Tibial artery (tissue), 4 donors: ENCODE measurements around the gene CMSS1.

Experiments used
- DNase-seq, 2 donors: peaks; one replicate each; pipeline ENCODE4 v3.0.0-alpha.2; 2019
- H3K27ac ChIP-seq, 2 donors: fragments of 200-600 bp; sonication (generic) in 1 of 2; 1 replicate in 1 of 2; 2 replicates in 1 of 2; pipeline ENCODE4 v1.5.1; 2018 to 2019; ENCODE audit warnings: mild to moderate bottlenecking in 1 of 2
- H3K27me3 ChIP-seq, 2 donors: fragments of 200-600 bp; sonication (generic) in 1 of 2; one replicate each; pipeline versions ENCODE4 v1.5.1 to v1.6.0; 2016 to 2019
- H3K36me3 ChIP-seq, 3 donors: fragments of 200-600 bp; sonication (generic) in 2 of 3; one replicate each; pipeline ENCODE4 v1.5.1; 2016 to 2019; ENCODE audit warnings: mild to moderate bottlenecking in 2 of 3
- H3K4me1 ChIP-seq, 4 donors: fragments of 200-600 bp; sonication (generic) in 2 of 4; 1 replicate in 3 of 4; 2 replicates in 1 of 4; pipeline ENCODE4 v1.5.1; 2016 to 2019
- H3K4me3 ChIP-seq, 2 donors: fragments of 200-600 bp; sonication (generic) in 1 of 2; 1 replicate in 1 of 2; 2 replicates in 1 of 2; pipeline ENCODE4 v1.5.1; 2018 to 2019; ENCODE audit warnings: mild to moderate bottlenecking in 2 of 2
- H3K9me3 ChIP-seq, 3 donors: fragments of 200-600 bp; sonication (generic) in 1 of 3; one replicate each; pipeline ENCODE4 v1.5.1; 2016 to 2019
- intact Hi-C: fragments of 100-400 bp; cut with DNase I; formaldehyde crosslinking; loops from one replicate; pipeline ENCODE4 v1.15.0; 2023; ENCODE audit warnings: low total_unique reads
- TF ChIP-seq, protein P1 (sequence below), 2 experiments: fragments of 200-600 bp in 1 of 2; fragments of 450-650 bp in 1 of 2; IDR thresholded peaks; one replicate each; pipeline ENCODE4 v1.5.1; 2017 to 2019; ENCODE audit warnings: antibody characterized with exemption in 2 of 2, mild to moderate bottlenecking in 1 of 2, moderate library complexity in 1 of 2

CMSS1 gene

DNA sequence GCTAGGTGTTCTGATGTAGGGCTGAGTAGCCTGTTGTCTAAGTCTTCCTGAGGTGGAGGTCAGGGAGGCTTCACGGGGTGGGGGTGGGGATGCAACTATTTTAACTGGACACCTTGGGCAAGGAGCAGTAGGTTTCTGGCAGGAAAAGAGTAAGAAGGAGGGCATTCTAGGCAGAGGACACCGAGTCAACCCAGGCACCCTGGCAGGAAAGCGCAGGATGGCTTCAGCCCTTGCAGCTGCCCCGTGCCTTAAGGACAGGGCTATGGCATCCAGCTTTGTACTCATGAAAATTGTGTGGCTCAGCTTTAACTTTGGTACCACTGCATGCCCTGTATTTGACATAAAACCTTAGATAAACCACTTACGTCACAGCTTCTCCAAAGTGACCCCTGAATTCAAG, 303.0 kb downstream of the CMSS1 start:
- TF ChIP-seq, protein P1, sequence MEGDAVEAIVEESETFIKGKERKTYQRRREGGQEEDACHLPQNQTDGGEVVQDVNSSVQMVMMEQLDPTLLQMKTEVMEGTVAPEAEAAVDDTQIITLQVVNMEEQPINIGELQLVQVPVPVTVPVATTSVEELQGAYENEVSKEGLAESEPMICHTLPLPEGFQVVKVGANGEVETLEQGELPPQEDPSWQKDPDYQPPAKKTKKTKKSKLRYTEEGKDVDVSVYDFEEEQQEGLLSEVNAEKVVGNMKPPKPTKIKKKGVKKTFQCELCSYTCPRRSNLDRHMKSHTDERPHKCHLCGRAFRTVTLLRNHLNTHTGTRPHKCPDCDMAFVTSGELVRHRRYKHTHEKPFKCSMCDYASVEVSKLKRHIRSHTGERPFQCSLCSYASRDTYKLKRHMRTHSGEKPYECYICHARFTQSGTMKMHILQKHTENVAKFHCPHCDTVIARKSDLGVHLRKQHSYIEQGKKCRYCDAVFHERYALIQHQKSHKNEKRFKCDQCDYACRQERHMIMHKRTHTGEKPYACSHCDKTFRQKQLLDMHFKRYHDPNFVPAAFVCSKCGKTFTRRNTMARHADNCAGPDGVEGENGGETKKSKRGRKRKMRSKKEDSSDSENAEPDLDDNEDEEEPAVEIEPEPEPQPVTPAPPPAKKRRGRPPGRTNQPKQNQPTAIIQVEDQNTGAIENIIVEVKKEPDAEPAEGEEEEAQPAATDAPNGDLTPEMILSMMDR (IDR thresholded peaks at IDR 0.05): no peak
- intact Hi-C loops: no loop called here

DNA sequence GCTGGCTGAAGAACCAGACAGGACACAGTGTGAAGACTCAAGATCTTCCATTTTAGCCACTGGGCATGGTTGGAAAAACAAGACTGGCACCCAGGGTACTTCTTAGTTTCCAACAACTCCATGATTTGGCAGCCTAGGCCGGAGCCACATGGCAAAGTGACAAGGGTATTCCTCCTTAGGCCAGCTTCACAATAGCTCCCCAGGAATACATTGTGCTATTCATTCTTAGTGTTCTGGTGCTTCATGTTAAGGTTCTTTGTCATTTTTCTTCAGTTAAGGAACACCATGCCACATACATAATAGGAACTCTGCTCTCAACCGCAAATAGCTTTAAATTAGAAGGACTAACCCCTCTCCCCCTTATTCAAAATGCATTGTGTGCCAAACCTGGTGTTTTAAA, 304.7 kb downstream of the CMSS1 start:
- Histone ChIP-seq H3K36me3 (no peaks in the 10 kb centered on the region), H3K27me3 (no peaks in the 10 kb centered on the region), H3K4me3 (no peak overlapping the region), H3K9me3 (no peaks in the 10 kb centered on the region), H3K27ac (no peak overlapping the region), H3K4me1 (peaks cover 0 to 51% (median 21%) of the 10 kb centered on the region in 4 donors)
- intact Hi-C loops: no loop called here
- TF ChIP-seq, protein P1 (IDR thresholded peaks at IDR 0.05): no peak
- DNase-seq: no peak

More for the DNA sequence above, 303.0 kb downstream of the CMSS1 start:
- peaks cover 0 to 50% (median 20%) of the 10 kb centered on the region in 4 donors for H3K4me1 ChIP-seq
- H3K27me3 ChIP-seq: no peaks in the 10 kb centered on the region
- DNase-seq: no peak
- no peaks in the 10 kb centered on the region for H3K36me3 ChIP-seq
- H3K27ac ChIP-seq: no peak overlapping the region
- no peaks in the 10 kb centered on the region for H3K9me3 ChIP-seq
- H3K4me3 ChIP-seq: no peak overlapping the region

- Histone ChIP-seq H3K4me1 (peaks cover 0 to 51% (median 21%) of the 10 kb centered on the region in 4 donors), H3K36me3 (no peaks in the 10 kb centered on the region), H3K4me3 (no peak overlapping the region), H3K9me3 (no peaks in the 10 kb centered on the region), H3K27me3 (no peaks in the 10 kb centered on the region), H3K27ac (peak overlapping the region; percentile 43 to 57)
- TF ChIP-seq, protein P1 (IDR thresholded peaks at IDR 0.05): no peak
- intact Hi-C loops: no loop called here
- DNase-seq: no peak
These were observed 305.4 kb downstream of the CMSS1 start for GRCh38 chr3:100123112-100123511.

DNA sequence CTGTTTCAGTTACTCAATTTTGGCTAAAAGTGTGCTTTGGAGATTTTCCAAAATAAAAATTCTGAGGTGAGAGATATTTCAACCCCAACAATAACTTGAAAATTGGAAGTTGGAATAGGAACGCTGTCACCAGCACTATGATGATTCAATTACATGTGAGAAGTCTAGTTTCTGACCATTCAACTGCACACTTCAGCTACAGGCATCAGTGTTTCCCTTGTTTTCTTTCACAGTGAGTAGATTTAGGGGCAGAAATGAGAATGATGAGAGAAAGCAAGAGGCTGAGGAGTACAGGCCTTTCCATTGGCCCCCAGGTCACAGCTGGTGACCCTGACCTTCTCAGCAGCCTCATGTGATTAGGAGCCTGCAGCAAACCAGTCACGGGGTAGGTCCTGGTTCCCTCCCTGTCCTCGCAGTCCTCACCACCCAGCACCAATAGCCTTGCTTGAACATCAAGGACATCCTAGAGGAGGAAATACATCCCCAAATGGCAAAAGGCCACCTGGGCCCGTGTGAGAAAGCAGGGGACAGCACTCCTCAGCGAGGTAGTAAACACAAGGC, 306.6 kb downstream of the CMSS1 start:
- no peak overlapping the region for H3K4me3 ChIP-seq
- TF ChIP-seq, protein P1 (IDR thresholded peaks at IDR 0.05): no peak
- intact Hi-C loops: no loop called here
- no peaks in the 10 kb centered on the region for H3K9me3 ChIP-seq
- no peaks in the 10 kb centered on the region for H3K36me3 ChIP-seq
- H3K27ac ChIP-seq: peak overlapping the region; percentile 43 to 57
- no peaks in the 10 kb centered on the region for H3K27me3 ChIP-seq
- DNase-seq: no peak
- peaks cover 0 to 55% (median 21%) of the 10 kb centered on the region in 4 donors for H3K4me1 ChIP-seq

- H3K27ac ChIP-seq: peak overlapping the region; percentile 15 to 43
These were observed 307.7 kb downstream of the CMSS1 start for GRCh38 chr3:100125161-100125938.

More at GRCh38 chr3:100125161-100125938, 307.7 kb downstream of the CMSS1 start:
- no peak for DNase-seq
- Histone ChIP-seq H3K36me3 (no peaks in the 10 kb centered on the region), H3K4me3 (no peak overlapping the region), H3K27me3 (no peaks in the 10 kb centered on the region), H3K9me3 (no peaks in the 10 kb centered on the region), H3K4me1 (peaks cover 0 to 54% (median 21%) of the 10 kb centered on the region in 4 donors)
- intact Hi-C loops: no loop called here
- TF ChIP-seq, protein P1 (IDR thresholded peaks at IDR 0.05): no peak
